Peyer's patch (tissue), 4 donors: ENCODE measurements around the gene RGS5. TPM values are rescaled to one million over a fixed set of nuclear protein-coding genes. Genes with fewer than 3 reads are reported as not detected.

Experiments used
- DNase-seq, 3 donors: peaks; one replicate each; pipeline ENCODE4 v3.0.0-alpha.2; 2017 to 2019
- H3K27ac ChIP-seq, 4 donors: fragments of 200-600 bp; sonication (generic); one replicate each; pipeline ENCODE4 v1.5.1; 2016 to 2019
- H3K27me3 ChIP-seq, 2 donors: fragments of 200-600 bp; sonication (generic); one replicate each; pipeline ENCODE4 v1.5.1; 2019
- H3K36me3 ChIP-seq, 3 donors: fragments of 200-600 bp; sonication (generic); one replicate each; pipeline ENCODE4 v1.5.1; 2016 to 2019
- H3K4me1 ChIP-seq, 4 donors: fragments of 200-600 bp; sonication (generic); one replicate each; pipeline ENCODE4 v1.5.1; 2016 to 2019
- H3K4me3 ChIP-seq, 4 donors: fragments of 200-600 bp; sonication (generic); 1 replicate in 3 of 4; 2 replicates in 1 of 4; pipeline ENCODE4 v1.5.1; 2016 to 2019; ENCODE audit warnings: mild to moderate bottlenecking in 1 of 4
- H3K9me3 ChIP-seq, 4 donors: fragments of 200-600 bp; sonication (generic); one replicate each; pipeline ENCODE4 v1.5.1; 2016 to 2019; ENCODE audit warnings: mild to moderate bottlenecking in 1 of 4
- POLR2A ChIP-seq, 2 donors: fragments of 450-650 bp; IDR thresholded peaks; one replicate each; pipeline ENCODE4 v1.5.1; 2017; ENCODE audit warnings: antibody characterized with exemption in 2 of 2, mild to moderate bottlenecking in 2 of 2, moderate library complexity in 2 of 2
- total RNA-seq, 4 donors: library from RNA; depleted of rRNA; stranded (reverse); fragments of >200 nt; gene quantifications; one replicate each; pipeline ENCODE4 v1.1.0, GENCODE V29; 2016
- TF ChIP-seq, protein P1 (sequence below), 6 experiments: fragments of 450-650 bp in 4 of 6; fragments of 200-600 bp in 2 of 6; sonication (generic) in 1 of 6; IDR thresholded peaks; one replicate each; pipeline ENCODE4 v1.5.1; 2017 to 2019; ENCODE audit warnings: antibody characterized with exemption in 6 of 6, mild to moderate bottlenecking in 3 of 6, moderate library complexity in 1 of 6

RGS5 gene
- total RNA-seq, 4 donors from 2014 or later = 13.1 to 56.9 (median 31.7) TPM

DNA sequence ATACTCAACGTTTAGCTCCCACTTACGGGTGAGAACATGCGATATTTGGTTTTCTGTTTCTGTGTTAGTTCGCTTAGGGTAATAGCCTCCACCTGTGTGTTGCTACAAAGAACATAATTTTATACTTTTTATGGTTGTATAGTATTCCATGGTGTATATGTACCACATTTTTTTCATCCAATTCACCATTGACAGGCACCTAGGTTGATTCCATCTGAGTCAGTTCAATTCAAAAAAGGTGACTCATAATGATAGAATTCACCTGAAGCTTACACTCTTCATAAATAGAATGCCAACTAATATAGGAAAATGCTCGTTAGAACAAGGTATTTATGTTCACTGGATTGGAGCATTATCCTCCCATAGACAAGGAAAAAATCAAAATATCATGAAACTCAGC is 95.1 kb downstream of the RGS5 start:
- Histone ChIP-seq H3K4me1 (no peaks in the 10 kb centered on the region), H3K4me3 (no peak overlapping the region), H3K36me3 (no peaks in the 10 kb centered on the region), H3K9me3 (no peaks in the 10 kb centered on the region), H3K27ac (no peak overlapping the region), H3K27me3 (no peaks in the 10 kb centered on the region)
- DNase-seq = no peak
- TF ChIP-seq, protein P1, sequence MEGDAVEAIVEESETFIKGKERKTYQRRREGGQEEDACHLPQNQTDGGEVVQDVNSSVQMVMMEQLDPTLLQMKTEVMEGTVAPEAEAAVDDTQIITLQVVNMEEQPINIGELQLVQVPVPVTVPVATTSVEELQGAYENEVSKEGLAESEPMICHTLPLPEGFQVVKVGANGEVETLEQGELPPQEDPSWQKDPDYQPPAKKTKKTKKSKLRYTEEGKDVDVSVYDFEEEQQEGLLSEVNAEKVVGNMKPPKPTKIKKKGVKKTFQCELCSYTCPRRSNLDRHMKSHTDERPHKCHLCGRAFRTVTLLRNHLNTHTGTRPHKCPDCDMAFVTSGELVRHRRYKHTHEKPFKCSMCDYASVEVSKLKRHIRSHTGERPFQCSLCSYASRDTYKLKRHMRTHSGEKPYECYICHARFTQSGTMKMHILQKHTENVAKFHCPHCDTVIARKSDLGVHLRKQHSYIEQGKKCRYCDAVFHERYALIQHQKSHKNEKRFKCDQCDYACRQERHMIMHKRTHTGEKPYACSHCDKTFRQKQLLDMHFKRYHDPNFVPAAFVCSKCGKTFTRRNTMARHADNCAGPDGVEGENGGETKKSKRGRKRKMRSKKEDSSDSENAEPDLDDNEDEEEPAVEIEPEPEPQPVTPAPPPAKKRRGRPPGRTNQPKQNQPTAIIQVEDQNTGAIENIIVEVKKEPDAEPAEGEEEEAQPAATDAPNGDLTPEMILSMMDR (IDR thresholded peaks at IDR 0.05) = no peak
- no peak for TF ChIP-seq POLR2A (IDR thresholded peaks at IDR 0.05)

DNA sequence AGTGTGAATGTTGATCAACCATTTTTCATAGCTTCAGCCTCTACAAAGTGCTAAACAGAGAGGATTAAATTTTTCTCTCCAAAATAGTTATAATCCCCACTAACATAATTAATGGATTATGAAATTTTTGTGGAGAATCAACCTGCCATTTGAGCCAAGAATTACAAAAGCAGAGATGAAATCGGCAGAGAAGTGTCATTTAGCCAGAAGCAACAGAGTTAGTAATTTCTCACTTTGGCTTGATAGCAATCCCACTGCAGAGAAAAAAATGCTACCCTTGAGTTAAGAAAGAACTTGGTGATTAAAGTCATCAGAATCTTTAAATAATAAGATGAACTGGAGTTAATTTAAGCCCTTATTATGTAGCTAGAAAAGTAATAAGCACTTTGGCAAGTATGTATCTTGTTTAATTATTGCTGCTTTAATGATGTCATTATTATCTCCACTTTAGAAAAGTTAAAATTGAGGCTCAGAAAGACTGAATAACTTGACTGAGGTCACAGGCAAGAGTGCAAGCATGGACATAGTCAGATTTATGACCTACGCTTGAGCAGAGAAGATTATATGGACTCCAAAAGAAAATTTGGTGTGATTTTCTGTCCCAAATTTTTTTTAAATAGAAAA is 96.2 kb downstream of the RGS5 start:
- DNase-seq = no peak
- no peaks in the 10 kb centered on the region for H3K9me3 ChIP-seq
- TF ChIP-seq, protein P1 (IDR thresholded peaks at IDR 0.05) = no peak
- TF ChIP-seq POLR2A (IDR thresholded peaks at IDR 0.05) = no peak
- no peaks in the 10 kb centered on the region for H3K36me3 ChIP-seq
- H3K27me3 ChIP-seq = no peaks in the 10 kb centered on the region
- no peak overlapping the region for H3K27ac ChIP-seq
- H3K4me3 ChIP-seq = no peak overlapping the region
- H3K4me1 ChIP-seq = no peaks in the 10 kb centered on the region

DNA sequence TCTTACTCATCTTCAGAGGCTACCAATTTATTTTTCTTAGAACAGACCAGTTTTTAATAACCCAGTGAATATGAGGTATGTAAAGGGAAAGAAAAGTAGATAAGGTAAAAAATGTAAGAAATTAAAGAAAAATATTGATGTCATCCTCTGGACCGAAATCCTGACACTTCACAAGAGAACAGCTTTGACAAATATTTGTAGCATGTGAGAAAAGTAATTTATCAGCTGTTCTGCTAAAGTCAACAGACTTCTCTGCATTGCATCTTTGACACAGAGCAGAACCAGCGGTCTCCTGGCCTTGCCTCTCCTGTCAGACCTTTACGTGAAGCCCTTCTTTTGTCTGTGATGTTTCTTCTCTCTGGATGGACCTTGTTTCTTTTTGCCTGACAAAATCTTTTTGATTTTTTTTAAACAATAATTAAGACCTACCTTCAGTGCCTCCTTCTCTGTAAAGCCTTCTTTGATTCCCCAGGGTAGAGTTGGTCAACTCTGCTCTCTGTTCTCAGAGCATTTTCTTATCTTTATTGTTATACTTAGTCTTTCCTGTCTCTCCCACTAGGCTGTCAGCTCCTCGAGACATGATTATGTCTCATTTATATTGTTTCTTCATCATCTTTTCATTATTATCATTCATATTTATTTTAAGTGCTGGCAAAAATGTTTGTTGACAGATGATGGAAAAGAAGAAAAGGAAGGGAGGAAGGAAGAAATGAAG is 98.2 kb downstream of the RGS5 start:
- Histone ChIP-seq H3K27me3 (no peaks in the 10 kb centered on the region), H3K4me3 (no peak overlapping the region), H3K27ac (no peak overlapping the region), H3K4me1 (no peaks in the 10 kb centered on the region), H3K36me3 (no peaks in the 10 kb centered on the region), H3K9me3 (no peaks in the 10 kb centered on the region)
- no peak for DNase-seq
- no peak for TF ChIP-seq POLR2A (IDR thresholded peaks at IDR 0.05)
- TF ChIP-seq, protein P1 (IDR thresholded peaks at IDR 0.05) = no peak

DNA sequence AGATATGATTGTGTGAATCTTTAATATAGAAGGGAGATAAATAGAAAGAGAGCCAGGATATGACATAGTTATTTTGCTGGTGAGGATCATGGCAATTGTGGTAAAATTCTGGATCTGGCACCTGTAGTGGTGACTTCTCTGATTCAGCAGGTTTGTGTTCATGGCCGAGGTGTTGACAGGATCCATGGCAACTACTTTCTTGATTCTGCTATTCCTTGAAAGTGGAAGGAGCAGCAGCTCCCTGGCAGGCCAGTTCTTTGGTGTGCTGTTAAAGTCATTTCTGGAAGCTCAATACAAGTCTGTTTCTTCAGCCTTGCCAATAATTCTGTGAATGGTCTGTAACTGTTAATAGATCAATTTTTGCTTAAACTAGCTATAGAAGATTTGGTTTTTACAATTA is 100.1 kb downstream of the RGS5 start:
- TF ChIP-seq, protein P1 (IDR thresholded peaks at IDR 0.05) = no peak
- TF ChIP-seq POLR2A (IDR thresholded peaks at IDR 0.05) = no peak
- no peak for DNase-seq
- no peaks in the 10 kb centered on the region for H3K36me3 ChIP-seq
- H3K27ac ChIP-seq = no peak overlapping the region
- no peaks in the 10 kb centered on the region for H3K9me3 ChIP-seq
- H3K4me1 ChIP-seq = no peaks in the 10 kb centered on the region
- no peak overlapping the region for H3K4me3 ChIP-seq
- no peaks in the 10 kb centered on the region for H3K27me3 ChIP-seq

DNA sequence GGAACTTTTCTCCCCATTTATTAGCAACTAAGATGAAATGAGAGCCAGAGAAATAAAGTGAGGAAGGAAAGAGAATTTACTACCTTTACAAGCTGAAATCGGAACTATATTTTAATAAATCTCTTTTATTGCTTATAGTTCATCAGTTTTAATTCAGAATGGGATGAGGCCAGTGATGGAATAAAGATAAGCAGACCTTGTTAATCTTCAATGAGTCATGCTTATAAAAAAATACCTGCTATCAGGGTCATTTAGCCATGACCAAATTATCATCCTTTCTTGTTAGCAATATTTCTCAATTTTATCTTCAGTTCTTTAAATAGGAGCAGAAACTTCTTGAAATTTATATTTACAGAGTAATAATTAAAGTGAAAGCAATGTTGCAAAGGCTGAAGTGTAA is 107.5 kb downstream of the RGS5 start:
- TF ChIP-seq POLR2A (IDR thresholded peaks at IDR 0.05) = no peak
- TF ChIP-seq, protein P1 (IDR thresholded peaks at IDR 0.05) = no peak
- Histone ChIP-seq H3K27me3 (no peaks in the 10 kb centered on the region), H3K27ac (no peak overlapping the region), H3K36me3 (no peaks in the 10 kb centered on the region), H3K9me3 (no peaks in the 10 kb centered on the region), H3K4me3 (no peak overlapping the region), H3K4me1 (no peaks in the 10 kb centered on the region)
- DNase-seq = no peak
